Smooth muscle cell (in vitro differentiated cells): ENCODE results near the gene CCDC137. TPM values are rescaled to one million over a fixed set of nuclear protein-coding genes. Genes with fewer than 3 reads are reported as not detected.
A peak's percentile ranks its signal among the peaks of the same experiment; 100 is the strongest.

Source experiments
- DNase-seq: peaks from one replicate; lab custom pipeline; 2025; ENCODE audit not compliant: unreplicated experiment; lab: John Stamatoyannopoulos, UW
- H2AFZ ChIP-seq: fragments of 200-600 bp; sonication (generic); 2 replicates; pipeline ENCODE4 v1.6.0; 2016; ENCODE audit warnings: antibody characterized with exemption, low read depth, mild to moderate bottlenecking
- H3F3A ChIP-seq: fragments of 200-600 bp; sonication (generic); 2 replicates; pipeline ENCODE4 v1.6.0; 2017; ENCODE audit warnings: antibody characterized with exemption, low read depth
- H3K27ac ChIP-seq: fragments of 200-600 bp; sonication (generic); 2 replicates; pipeline ENCODE4 v1.5.1; 2016; ENCODE audit warnings: low read depth, mild to moderate bottlenecking
- H3K27me3 ChIP-seq: fragments of 200-600 bp; sonication (generic); 2 replicates; pipeline ENCODE4 v1.6.1; 2016; ENCODE audit warnings: low read depth, mild to moderate bottlenecking
- H3K36me3 ChIP-seq: fragments of 200-600 bp; sonication (generic); 2 replicates; pipeline ENCODE4 v1.5.1; 2016; ENCODE audit warnings: low read depth
- H3K4me1 ChIP-seq: fragments of 200-600 bp; sonication (generic); 2 replicates; pipeline ENCODE4 v1.5.1; 2016; ENCODE audit warnings: low read depth
- H3K4me2 ChIP-seq: fragments of 200-600 bp; sonication (generic); 2 replicates; pipeline ENCODE4 v1.6.0; 2016; ENCODE audit warnings: mild to moderate bottlenecking
- H3K4me3 ChIP-seq: fragments of 200-600 bp; sonication (generic); 2 replicates; pipeline ENCODE4 v1.5.1; 2016; ENCODE audit warnings: mild to moderate bottlenecking
- H3K79me2 ChIP-seq: fragments of 200-600 bp; sonication (generic); 2 replicates; pipeline ENCODE4 v1.6.0; 2016; ENCODE audit warnings: low read depth, mild to moderate bottlenecking
- H3K9ac ChIP-seq: fragments of 200-600 bp; sonication (generic); 2 replicates; pipeline ENCODE4 v1.6.0; 2016; ENCODE audit warnings: low read depth
- H3K9me3 ChIP-seq: fragments of 200-600 bp; sonication (generic); replicated peaks from 2 replicates; pipeline ENCODE4 v1.5.1; 2016; ENCODE audit warnings: low read depth
- H4K20me1 ChIP-seq: fragments of 200-600 bp; sonication (generic); 2 replicates; pipeline ENCODE4 v1.6.0; 2016; ENCODE audit warnings: low read depth
- WGBS: methylation state at CpG from one replicate; pipeline ENCODE4 v1.1.7; 2016; ENCODE audit warnings: low lambda C conversion rate; 5-methylcytosine and 5-hydroxymethylcytosine counted together
- polyA plus RNA-seq: library from polyadenylated mRNA; unstranded; fragments of >200 nt; fragmentation: Nextera tagmentation; extraction: Ambion mirVana; gene quantifications from 2 replicates; pipeline ENCODE4 v1.2.1, GENCODE V29; 2016
- total RNA-seq: library from RNA; depleted of rRNA; stranded (reverse); fragments of >200 nt; gene quantifications from 2 replicates; pipeline ENCODE4 v1.2.3, GENCODE V29; 2014
- TF ChIP-seq, protein P1 (sequence below): fragments of 200-600 bp; sonication (generic); IDR thresholded peaks from 2 replicates; pipeline ENCODE4 v1.5.1; 2017; ENCODE audit warnings: borderline replicate concordance, mild to moderate bottlenecking, antibody characterized with exemption; ENCODE audit not compliant: insufficient read depth, poor library complexity, severe bottlenecking

The CCDC137 gene
- total and polyA plus RNA-seq, 2 experiments from 2014 or later, result 5.0 to 24.6 TPM

DNA sequence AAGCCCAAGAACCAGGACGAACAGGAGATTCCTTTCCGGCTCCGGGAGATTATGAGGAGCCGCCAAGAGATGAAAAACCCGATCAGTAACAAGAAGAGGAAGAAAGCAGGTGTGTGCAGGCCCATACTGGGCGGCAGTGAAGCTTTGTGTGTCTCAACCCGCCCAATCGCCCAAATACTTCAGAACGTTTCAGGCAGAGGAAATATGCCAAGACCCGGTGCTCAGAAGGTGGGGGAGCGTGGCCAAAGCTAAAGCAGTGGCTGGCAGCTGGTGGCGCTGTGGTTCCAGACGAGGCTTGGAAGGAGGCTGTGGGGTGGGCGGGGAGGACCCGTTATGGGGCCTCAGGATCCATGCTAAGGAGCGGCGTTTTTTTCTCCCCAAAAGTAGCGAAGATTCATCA, 1.2 kb downstream of the CCDC137 start:
- H3K4me3 ChIP-seq, result peak overlapping the region; percentile 83
- WGBS, result 84% methylated on average over 18 of the region's 18 CpGs
- H3K9me3 ChIP-seq, result no peaks in the 10 kb centered on the region
- no peaks in the 10 kb centered on the region for H3K27me3 ChIP-seq
- H3K4me1 ChIP-seq, result peaks cover 8% of the 10 kb centered on the region
- no peak for DNase-seq
- H3K4me2 ChIP-seq, result peak overlapping the region; percentile 99
- no peak overlapping the region for H3K27ac ChIP-seq
- no peak overlapping the region for H2AFZ ChIP-seq
- H3F3A ChIP-seq, result no peaks in the 10 kb centered on the region
- H3K9ac ChIP-seq, result no peak overlapping the region
- H3K36me3 ChIP-seq, result no peaks in the 10 kb centered on the region
- peaks cover 27% of the 10 kb centered on the region for H3K79me2 ChIP-seq
- H4K20me1 ChIP-seq, result no peaks in the 10 kb centered on the region
- TF ChIP-seq, protein P1, sequence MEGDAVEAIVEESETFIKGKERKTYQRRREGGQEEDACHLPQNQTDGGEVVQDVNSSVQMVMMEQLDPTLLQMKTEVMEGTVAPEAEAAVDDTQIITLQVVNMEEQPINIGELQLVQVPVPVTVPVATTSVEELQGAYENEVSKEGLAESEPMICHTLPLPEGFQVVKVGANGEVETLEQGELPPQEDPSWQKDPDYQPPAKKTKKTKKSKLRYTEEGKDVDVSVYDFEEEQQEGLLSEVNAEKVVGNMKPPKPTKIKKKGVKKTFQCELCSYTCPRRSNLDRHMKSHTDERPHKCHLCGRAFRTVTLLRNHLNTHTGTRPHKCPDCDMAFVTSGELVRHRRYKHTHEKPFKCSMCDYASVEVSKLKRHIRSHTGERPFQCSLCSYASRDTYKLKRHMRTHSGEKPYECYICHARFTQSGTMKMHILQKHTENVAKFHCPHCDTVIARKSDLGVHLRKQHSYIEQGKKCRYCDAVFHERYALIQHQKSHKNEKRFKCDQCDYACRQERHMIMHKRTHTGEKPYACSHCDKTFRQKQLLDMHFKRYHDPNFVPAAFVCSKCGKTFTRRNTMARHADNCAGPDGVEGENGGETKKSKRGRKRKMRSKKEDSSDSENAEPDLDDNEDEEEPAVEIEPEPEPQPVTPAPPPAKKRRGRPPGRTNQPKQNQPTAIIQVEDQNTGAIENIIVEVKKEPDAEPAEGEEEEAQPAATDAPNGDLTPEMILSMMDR, result no peak

DNA sequence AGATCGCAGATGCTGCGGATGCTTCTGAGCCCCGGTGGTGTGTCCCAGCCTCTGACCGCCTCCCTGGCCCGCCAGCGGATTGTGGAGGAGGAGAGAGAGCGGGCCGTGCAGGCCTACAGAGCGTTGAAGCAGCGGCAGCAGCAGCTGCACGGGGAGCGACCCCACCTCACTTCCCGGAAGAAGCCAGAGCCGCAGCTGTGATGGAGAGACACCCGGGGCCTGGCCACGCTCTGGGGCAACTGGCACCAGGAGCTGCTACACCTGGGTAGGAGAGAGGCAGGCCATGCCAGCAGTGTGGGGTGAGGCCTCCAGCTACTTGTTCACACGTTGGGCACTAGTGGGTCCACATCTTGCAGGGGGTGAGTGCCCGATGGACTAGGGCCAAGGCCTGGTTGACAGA, 6.0 kb downstream of the CCDC137 start:
- TF ChIP-seq, protein P1, result no peak
- Histone ChIP-seq H3K4me1 (peaks cover 3% of the 10 kb centered on the region), H2AFZ (no peak overlapping the region), H3K9me3 (no peaks in the 10 kb centered on the region), H3K79me2 (peaks cover 10% of the 10 kb centered on the region), H3F3A (peaks cover 8% of the 10 kb centered on the region), H3K36me3 (no peaks in the 10 kb centered on the region), H3K4me3 (no peak overlapping the region), H4K20me1 (peaks cover 4% of the 10 kb centered on the region), H3K4me2 (no peak overlapping the region), H3K9ac (no peak overlapping the region), H3K27me3 (no peaks in the 10 kb centered on the region), H3K27ac (no peak overlapping the region)
- 93% methylated on average over 18 of the region's 18 CpGs for WGBS
- DNase-seq, result no peak

DNA sequence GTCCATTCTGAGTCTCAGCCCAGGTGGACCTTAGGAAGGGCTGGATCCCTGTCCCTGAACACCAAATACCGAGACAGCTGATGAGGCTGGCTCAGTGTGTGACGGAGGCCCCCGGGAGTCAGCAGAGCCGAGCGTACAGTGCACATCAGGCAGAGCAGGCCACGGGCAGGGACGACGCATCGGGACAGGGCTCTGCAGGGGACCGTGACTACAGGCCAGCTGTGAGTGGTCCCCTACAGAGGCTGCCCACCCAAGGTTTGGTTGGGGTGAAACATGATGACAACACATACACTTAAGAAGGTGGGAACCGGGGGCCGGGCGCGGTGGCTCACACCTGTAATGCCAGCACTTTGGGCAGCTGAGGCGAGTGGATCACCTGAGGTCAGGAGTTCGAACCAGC, 6.4 kb downstream of the CCDC137 start:
- TF ChIP-seq, protein P1, result no peak
- Histone ChIP-seq H3K27ac (no peak overlapping the region), H3K4me1 (no peaks in the 10 kb centered on the region), H3K9ac (no peak overlapping the region), H3K9me3 (no peaks in the 10 kb centered on the region), H3K27me3 (no peaks in the 10 kb centered on the region), H2AFZ (no peak overlapping the region), H4K20me1 (peaks cover 4% of the 10 kb centered on the region), H3F3A (peaks cover 8% of the 10 kb centered on the region), H3K36me3 (no peaks in the 10 kb centered on the region), H3K79me2 (peaks cover 5% of the 10 kb centered on the region), H3K4me3 (no peak overlapping the region), H3K4me2 (no peak overlapping the region)
- no peak for DNase-seq
- 97% methylated on average over 16 of the region's 16 CpGs for WGBS

DNA sequence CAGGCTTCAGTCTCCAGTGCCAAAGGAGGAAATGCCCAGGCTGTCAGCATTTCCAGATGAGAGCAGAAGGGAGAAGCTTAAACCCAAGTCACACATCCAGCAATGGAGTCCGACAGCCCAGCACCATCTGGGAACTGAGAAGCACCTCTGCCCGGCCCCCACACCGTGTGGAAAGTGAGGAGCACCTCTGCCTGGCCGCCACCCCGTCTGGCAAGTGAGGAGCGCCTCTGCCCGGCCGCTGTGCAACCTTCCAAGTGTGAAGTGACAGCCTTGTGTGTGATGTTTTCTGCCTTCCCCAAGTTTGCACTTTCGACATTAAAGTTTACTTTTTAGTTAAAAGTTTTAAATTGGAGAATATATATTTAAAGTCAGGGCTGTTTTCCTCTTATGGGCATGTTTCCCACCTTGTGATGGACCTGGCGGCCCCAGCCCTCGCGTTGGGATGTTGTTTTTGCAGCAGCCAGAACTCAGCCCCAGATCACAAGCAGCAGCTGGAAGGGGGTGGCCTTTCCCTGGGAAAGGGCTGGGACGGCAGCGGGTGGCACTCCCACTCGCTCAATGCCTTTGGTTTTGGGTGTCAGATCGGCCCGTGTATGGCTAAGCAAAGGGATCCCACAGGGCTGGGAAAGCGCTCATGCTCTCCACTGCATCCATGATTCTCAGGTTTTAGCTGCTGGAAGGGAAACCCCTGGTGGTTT, 7.2 kb downstream of the CCDC137 start:
- Histone ChIP-seq H3K27me3 (no peaks in the 10 kb centered on the region), H3K9me3 (no peaks in the 10 kb centered on the region), H3K4me3 (no peak overlapping the region), H3K9ac (no peak overlapping the region), H3K4me2 (no peak overlapping the region), H3K4me1 (no peaks in the 10 kb centered on the region), H3K27ac (no peak overlapping the region), H3K79me2 (peaks cover 3% of the 10 kb centered on the region), H3F3A (peaks cover 8% of the 10 kb centered on the region), H4K20me1 (peaks cover 4% of the 10 kb centered on the region), H3K36me3 (no peaks in the 10 kb centered on the region), H2AFZ (no peak overlapping the region)
- TF ChIP-seq, protein P1, result no peak
- DNase-seq, result no peak
- 93% methylated on average over 18 of the region's 18 CpGs for WGBS
